Activated CD4-positive, alpha-beta T cell treated with anti-CD3 and anti-CD28 coated beads for 36 hours (primary cell): ENCODE data around the gene LRRC70. TPM values are rescaled to one million over a fixed set of nuclear protein-coding genes. Genes with fewer than 3 reads are reported as not detected.

Experiments
- ATAC-seq: fragments of 200-7000 bp; cut with Tn5 transposase; one replicate; pipeline ENCODE4 v1.10.0; 2021; ENCODE audit warnings: mild to moderate bottlenecking, moderate library complexity
- CTCF ChIA-PET: fragments of 350-600 bp; sonication (Branson Sonifier 250); formaldehyde crosslinking; loops from one replicate; lab custom pipeline; 2021; ENCODE audit warnings: antibody characterized with exemption; lab: Charles Lee
- POLR2A ChIA-PET: fragments of 350-600 bp; sonication (Branson Sonifier 250); formaldehyde crosslinking; loops from one replicate; lab custom pipeline; 2021; ENCODE audit warnings: antibody characterized with exemption, inconsistent platforms; lab: Charles Lee
- DNase-seq: peaks from one replicate; pipeline ENCODE4 v3.0.0-alpha.2; 2020
- H3K27ac Mint-ChIP-seq: one replicate; pipeline ENCODE4 v1.8.0; 2021; ENCODE audit warnings: mixed read lengths
- H3K27me3 Mint-ChIP-seq: one replicate; pipeline ENCODE4 v1.8.0; 2021; ENCODE audit warnings: mixed read lengths
- H3K36me3 Mint-ChIP-seq: one replicate; pipeline ENCODE4 v1.8.0; 2021; ENCODE audit warnings: low read depth, mixed read lengths
- H3K4me1 Mint-ChIP-seq: one replicate; pipeline ENCODE4 v1.8.0; 2021; ENCODE audit warnings: mixed read lengths
- H3K4me3 Mint-ChIP-seq: one replicate; pipeline ENCODE4 v1.8.0; 2021; ENCODE audit warnings: mild to moderate bottlenecking, moderate library complexity, mixed read lengths
- H3K9me3 Mint-ChIP-seq: one replicate; pipeline ENCODE4 v1.8.0; 2021; ENCODE audit warnings: low read depth, mixed read lengths
- intact Hi-C, 2 experiments: fragments of 100-400 bp; cut with DNase I in 1 of 2; cut with micrococcal nuclease in 1 of 2; formaldehyde crosslinking; loops; one replicate each; pipeline versions ENCODE4 v1.14.2 to v1.15.1; 2022 to 2024; cut with DNase I, micrococcal nuclease
- total RNA-seq, 2 experiments: library from RNA; stranded (reverse); gene quantifications; one replicate each; pipeline ENCODE4 v1.2.3, GENCODE V29; 2021

The LRRC70 gene
- total RNA-seq, 2 experiments from 2014 or later = 0.58 to 0.64 TPM

GRCh38 chr5:62575489-62575888, 3.1 kb upstream of the LRRC70 start:
- ChIA-PET POLR2A (no interaction called here), CTCF (no interaction called here)
- Mint-ChIP-seq H3K27me3 (no peaks in the 10 kb centered on the region), H3K4me3 (no peak overlapping the region), H3K27ac (no peak overlapping the region), H3K9me3 (no peaks in the 10 kb centered on the region), H3K4me1 (peaks cover 35% of the 10 kb centered on the region), H3K36me3 (peaks cover 10% of the 10 kb centered on the region)
- ATAC-seq (no peak), DNase-seq (no peak)
- intact Hi-C loops = no loop called here

- no peak overlapping the region for H3K4me3 Mint-ChIP-seq
- intact Hi-C loops = no loop called here
- CTCF ChIA-PET = no interaction called here
- H3K27me3 Mint-ChIP-seq = no peaks in the 10 kb centered on the region
- DNase-seq = no peak
- POLR2A ChIA-PET = no interaction called here
- peak; percentile 56 for ATAC-seq
- peaks cover 43% of the 10 kb centered on the region for H3K4me1 Mint-ChIP-seq
- peak overlapping the region; percentile 28 for H3K27ac Mint-ChIP-seq
- H3K36me3 Mint-ChIP-seq = peaks cover 16% of the 10 kb centered on the region
- H3K9me3 Mint-ChIP-seq = no peaks in the 10 kb centered on the region
These were observed 1.9 kb upstream of the LRRC70 start for GRCh38 chr5:62576570-62577170.

GRCh38 chr5:62577488-62577887, 1.1 kb upstream of the LRRC70 start:
- DNase-seq (no peak), ATAC-seq (no peak)
- no peak overlapping the region for H3K27ac Mint-ChIP-seq
- no peak overlapping the region for H3K4me3 Mint-ChIP-seq
- H3K4me1 Mint-ChIP-seq = peaks cover 51% of the 10 kb centered on the region
- ChIA-PET POLR2A (no interaction called here), CTCF (interaction anchor here (0.5 to 1.3 kb wide), 2 partner anchors 27 to 136 kb away, joined by 3 to 5 read pairs; no protein-coding TSS in a partner anchor)
- no peaks in the 10 kb centered on the region for H3K27me3 Mint-ChIP-seq
- H3K9me3 Mint-ChIP-seq = no peaks in the 10 kb centered on the region
- intact Hi-C loops = no loop called here
- H3K36me3 Mint-ChIP-seq = peaks cover 17% of the 10 kb centered on the region

GRCh38 chr5:62579761-62580160, 1.1 kb downstream of the LRRC70 start:
- H3K27ac Mint-ChIP-seq = no peak overlapping the region
- DNase-seq (no peak), ATAC-seq (no peak)
- H3K9me3 Mint-ChIP-seq = no peaks in the 10 kb centered on the region
- ChIA-PET POLR2A (no interaction called here), CTCF (no interaction called here)
- H3K27me3 Mint-ChIP-seq = no peaks in the 10 kb centered on the region
- intact Hi-C loops = no loop called here
- peaks cover 19% of the 10 kb centered on the region for H3K36me3 Mint-ChIP-seq
- H3K4me3 Mint-ChIP-seq = no peak overlapping the region
- peaks cover 46% of the 10 kb centered on the region for H3K4me1 Mint-ChIP-seq

- intact Hi-C loops = no loop called here
- Mint-ChIP-seq H3K27ac (no peak overlapping the region), H3K9me3 (no peaks in the 10 kb centered on the region), H3K27me3 (no peaks in the 10 kb centered on the region), H3K4me3 (no peak overlapping the region), H3K4me1 (peaks cover 48% of the 10 kb centered on the region), H3K36me3 (peaks cover 14% of the 10 kb centered on the region)
- CTCF ChIA-PET = interaction anchor here (1.1 to 1.4 kb wide), 3 partner anchors 7 to 25 kb away, joined by 3 to 4 read pairs (median 4); no protein-coding TSS in a partner anchor
- POLR2A ChIA-PET = no interaction called here
- DNase-seq = no peak
- ATAC-seq = peak; percentile 54
These were observed 3.4 kb downstream of the LRRC70 start for GRCh38 chr5:62581836-62582597.

GRCh38 chr5:62584391-62584790, 5.8 kb downstream of the LRRC70 start:
- CTCF ChIA-PET = interaction anchor here (1.7 kb wide), 1 partner anchor 11 kb away, joined by 4 read pairs; no protein-coding TSS in a partner anchor
- no peak overlapping the region for H3K27ac Mint-ChIP-seq
- DNase-seq (no peak), ATAC-seq (no peak)
- no peaks in the 10 kb centered on the region for H3K27me3 Mint-ChIP-seq
- POLR2A ChIA-PET = no interaction called here
- H3K4me3 Mint-ChIP-seq = no peak overlapping the region
- H3K4me1 Mint-ChIP-seq = peaks cover 38% of the 10 kb centered on the region
- H3K9me3 Mint-ChIP-seq = no peaks in the 10 kb centered on the region
- H3K36me3 Mint-ChIP-seq = peaks cover 26% of the 10 kb centered on the region
- intact Hi-C loops = no loop called here

- H3K36me3 Mint-ChIP-seq = peaks cover 26% of the 10 kb centered on the region
- CTCF ChIA-PET = interaction anchor here (0.9 kb wide), 1 partner anchor 15 kb away, joined by 3 read pairs; no protein-coding TSS in a partner anchor
- H3K27ac Mint-ChIP-seq = no peak overlapping the region
- intact Hi-C loops = no loop called here
- no peak for DNase-seq
- ATAC-seq = no peak
- no peak overlapping the region for H3K4me3 Mint-ChIP-seq
- H3K4me1 Mint-ChIP-seq = peaks cover 35% of the 10 kb centered on the region
- POLR2A ChIA-PET = no interaction called here
- no peaks in the 10 kb centered on the region for H3K9me3 Mint-ChIP-seq
- H3K27me3 Mint-ChIP-seq = no peaks in the 10 kb centered on the region
These were observed 6.7 kb downstream of the LRRC70 start for GRCh38 chr5:62585306-62585705.

- no peak overlapping the region for H3K4me3 Mint-ChIP-seq
- peaks cover 31% of the 10 kb centered on the region for H3K4me1 Mint-ChIP-seq
- ATAC-seq (no peak), DNase-seq (no peak)
- peaks cover 22% of the 10 kb centered on the region for H3K36me3 Mint-ChIP-seq
- H3K27me3 Mint-ChIP-seq = no peaks in the 10 kb centered on the region
- intact Hi-C loops = no loop called here
- ChIA-PET POLR2A (no interaction called here), CTCF (interaction anchor here (0.9 to 1.0 kb wide), 2 partner anchors 16 to 125 kb away, joined by 3 to 4 read pairs; no protein-coding TSS in a partner anchor)
- H3K9me3 Mint-ChIP-seq = no peaks in the 10 kb centered on the region
- no peak overlapping the region for H3K27ac Mint-ChIP-seq
These were observed 7.1 kb downstream of the LRRC70 start for GRCh38 chr5:62585751-62586150.

GRCh38 chr5:62587737-62588136, 9.1 kb downstream of the LRRC70 start:
- Mint-ChIP-seq H3K4me1 (peaks cover 16% of the 10 kb centered on the region), H3K9me3 (no peaks in the 10 kb centered on the region), H3K27ac (no peak overlapping the region), H3K27me3 (no peaks in the 10 kb centered on the region), H3K36me3 (peaks cover 25% of the 10 kb centered on the region), H3K4me3 (no peak overlapping the region)
- ATAC-seq (no peak), DNase-seq (no peak)
- POLR2A ChIA-PET = no interaction called here
- CTCF ChIA-PET = interaction anchor here (0.8 kb wide), 1 partner anchor 134 kb away, joined by 3 read pairs; no protein-coding TSS in a partner anchor
- intact Hi-C loops = no loop called here

GRCh38 chr5:62588668-62589067, 10.0 kb downstream of the LRRC70 start:
- Mint-ChIP-seq H3K4me1 (peaks cover 16% of the 10 kb centered on the region), H3K36me3 (peaks cover 30% of the 10 kb centered on the region), H3K27ac (no peak overlapping the region), H3K4me3 (no peak overlapping the region), H3K27me3 (no peaks in the 10 kb centered on the region), H3K9me3 (no peaks in the 10 kb centered on the region)
- ChIA-PET CTCF (interaction anchor here (1.4 kb wide), 1 partner anchor 193 kb away, joined by 3 read pairs; no protein-coding TSS in a partner anchor), POLR2A (no interaction called here)
- no peak for DNase-seq
- ATAC-seq = no peak
- intact Hi-C loops = no loop called here

GRCh38 chr5:62589504-62589903, 10.9 kb downstream of the LRRC70 start:
- ChIA-PET CTCF (interaction anchor here (1.0 to 1.4 kb wide), 3 partner anchors 11 to 193 kb away, joined by 3 read pairs; partner anchors contain the start of gene LRRC70), POLR2A (no interaction called here)
- Mint-ChIP-seq H3K4me3 (no peak overlapping the region), H3K27ac (no peak overlapping the region), H3K4me1 (peaks cover 16% of the 10 kb centered on the region), H3K36me3 (peaks cover 28% of the 10 kb centered on the region), H3K9me3 (no peaks in the 10 kb centered on the region), H3K27me3 (no peaks in the 10 kb centered on the region)
- no peak for ATAC-seq
- intact Hi-C loops = no loop called here
- no peak for DNase-seq
